H1 (cell line): ENCODE results near the gene OR9A2. TPM values are rescaled to one million over a fixed set of nuclear protein-coding genes. Genes with fewer than 3 reads are reported as not detected.

Source experiments
- CTCF ChIA-PET: fragments of 300-600 bp; sonication (Branson Sonifier 250); formaldehyde crosslinking; loops from one replicate; lab custom pipeline; 2021; ENCODE audit not compliant: partially characterized antibody; lab: Charles Lee
- POLR2A ChIA-PET: fragments of 300-600 bp; sonication (Branson Sonifier 250); formaldehyde crosslinking; loops from one replicate; lab custom pipeline; 2021; ENCODE audit warnings: inconsistent platforms; ENCODE audit not compliant: partially characterized antibody; lab: Charles Lee
- DNase-seq, 2 experiments: peaks; one replicate each; pipeline versions ENCODE4 v3.0.0 to v3.0.0-alpha.2; 2010 to 2022; ENCODE audit warnings: low spot score in 2 of 2, low read depth in 1 of 2, mixed read lengths in 1 of 2
- FAIRE-seq: peaks from 2 replicates; lab custom pipeline; 2011; peaks lifted over from hg19 to GRCh38; lab: Jason Lieb, UNC
- H2AFZ ChIP-seq: 2 replicates; pipeline ENCODE4 v1.8.1; 2012; ENCODE audit warnings: low read length, inconsistent platforms
- H2AK5ac ChIP-seq: 2 replicates; pipeline ENCODE4 v1.6.1; 2013; ENCODE audit warnings: low read depth, low read length
- H2BK120ac ChIP-seq: replicated peaks from 2 replicates; pipeline ENCODE3; 2013; ENCODE audit warnings: low read depth, low read length, inconsistent platforms
- H2BK12ac ChIP-seq: 2 replicates; pipeline ENCODE4 v1.6.1; 2013; ENCODE audit warnings: low read depth, low read length
- H2BK15ac ChIP-seq: 2 replicates; pipeline ENCODE4 v1.6.1; 2013; ENCODE audit warnings: low read length
- H2BK20ac ChIP-seq: 2 replicates; pipeline ENCODE4 v1.6.1; 2013; ENCODE audit warnings: low read length
- H2BK5ac ChIP-seq: 2 replicates; pipeline ENCODE4 v1.6.1; 2013; ENCODE audit warnings: low read depth, low read length
- H3K14ac ChIP-seq: 2 replicates; pipeline ENCODE4 v1.6.1; 2013; ENCODE audit warnings: inconsistent platforms; ENCODE audit not compliant: insufficient read length
- H3K18ac ChIP-seq: 2 replicates; pipeline ENCODE4 v1.6.1; 2013; ENCODE audit warnings: low read length; ENCODE audit errors: extremely low read depth
- H3K23ac ChIP-seq: 2 replicates; pipeline ENCODE4 v1.6.1; 2013; ENCODE audit warnings: inconsistent platforms; ENCODE audit not compliant: insufficient read length
- H3K23me2 ChIP-seq: 2 replicates; pipeline ENCODE4 v1.6.1; 2013; ENCODE audit warnings: low read depth, low read length
- H3K27ac ChIP-seq: 2 replicates; pipeline ENCODE4 v1.6.1; 2011; ENCODE audit warnings: low read depth, low read length, inconsistent platforms
- H3K27me3 ChIP-seq, 4 experiments: replicated peaks in 1 of 4; 1 replicate in 1 of 4; 2 replicates in 3 of 4; pipeline versions ENCODE4 v1.6.1 to v1.8.1; 2011 to 2013; ENCODE audit warnings: low read length in 3 of 4, mild to moderate bottlenecking in 3 of 4, inconsistent platforms in 2 of 4, mixed read lengths in 2 of 4, moderate library complexity in 1 of 4; ENCODE audit not compliant: control insufficient read depth in 3 of 4, insufficient read depth in 3 of 4; ENCODE audit errors: extremely low read depth in 1 of 4
- H3K36me3 ChIP-seq, 4 experiments: 2 replicates each; pipeline versions ENCODE4 v1.6.1 to v1.8.1; 2011 to 2013; ENCODE audit warnings: mild to moderate bottlenecking in 4 of 4, low read length in 3 of 4, moderate library complexity in 2 of 4, control low read depth in 1 of 4, inconsistent platforms in 1 of 4; ENCODE audit not compliant: insufficient read depth in 4 of 4, control insufficient read depth in 2 of 4
- H3K4ac ChIP-seq: replicated peaks from 2 replicates; pipeline ENCODE3; 2013; ENCODE audit warnings: low read length, low read depth, mixed read lengths, inconsistent platforms; ENCODE audit not compliant: insufficient read length
- H3K4me1 ChIP-seq, 4 experiments: replicated peaks in 1 of 4; 1 replicate in 1 of 4; 2 replicates in 3 of 4; pipeline versions ENCODE4 v1.6.1 to v1.8.1; 2011 to 2013; ENCODE audit warnings: low read length in 3 of 4, inconsistent platforms in 2 of 4, mixed read lengths in 1 of 4; ENCODE audit not compliant: insufficient read depth in 4 of 4, control insufficient read depth in 3 of 4
- H3K4me2 ChIP-seq, 2 experiments: 2 replicates each; pipeline versions ENCODE4 v1.6.1 to v1.8.1; 2011 to 2013; ENCODE audit warnings: low read depth in 2 of 2, low read length in 2 of 2, control low read depth in 1 of 2, inconsistent platforms in 1 of 2, mild to moderate bottlenecking in 1 of 2; ENCODE audit not compliant: insufficient read depth in 1 of 2
- H3K4me3 ChIP-seq, 4 experiments: fragments of 200-600, 300-600 bp in 1 of 4; sonication (generic), shearing (Covaris generic), sonication (Bioruptor Twin) in 1 of 4; 2 replicates each; pipeline versions ENCODE4 v1.5.1 to v1.8.1; 2011 to 2016; ENCODE audit warnings: low read length in 4 of 4, low read depth in 3 of 4, control low read depth in 2 of 4, inconsistent platforms in 2 of 4, mild to moderate bottlenecking in 2 of 4, mixed read lengths in 1 of 4, moderate library complexity in 1 of 4; ENCODE audit not compliant: insufficient read depth in 2 of 4; ENCODE audit errors: extremely low read depth in 1 of 4
- H3K56ac ChIP-seq: replicated peaks from 2 replicates; pipeline ENCODE3; 2013; ENCODE audit warnings: low read depth, mild to moderate bottlenecking, mixed read lengths, low read length, inconsistent platforms; ENCODE audit not compliant: insufficient read length
- H3K79me1 ChIP-seq: 2 replicates; pipeline ENCODE4 v1.6.1; 2013; ENCODE audit warnings: low read depth, low read length, control low read depth
- H3K79me2 ChIP-seq, 2 experiments: 2 replicates each; pipeline versions ENCODE4 v1.6.1 to v1.8.1; 2012 to 2013; ENCODE audit warnings: low read length in 2 of 2, mild to moderate bottlenecking in 2 of 2, inconsistent platforms in 1 of 2; ENCODE audit not compliant: insufficient read depth in 2 of 2, control insufficient read depth in 1 of 2
- H3K9ac ChIP-seq, 4 experiments: replicated peaks in 1 of 4; 1 replicate in 1 of 4; 2 replicates in 3 of 4; pipeline versions ENCODE4 v1.6.1 to v1.8.1; 2011 to 2013; ENCODE audit warnings: low read depth in 3 of 4, low read length in 3 of 4, control low read depth in 2 of 4, mild to moderate bottlenecking in 2 of 4, moderate library complexity in 2 of 4, inconsistent platforms in 1 of 4; ENCODE audit errors: extremely low read depth in 1 of 4
- H3K9me3 ChIP-seq, 2 experiments: 2 replicates each; pipeline versions ENCODE4 v1.6.1 to v1.8.1; 2012 to 2013; ENCODE audit warnings: mild to moderate bottlenecking in 2 of 2, moderate library complexity in 2 of 2, control low read depth in 1 of 2, inconsistent platforms in 1 of 2, low read depth in 1 of 2, low read length in 1 of 2, mixed read lengths in 1 of 2; ENCODE audit not compliant: insufficient read depth in 2 of 2
- H4K20me1 ChIP-seq, 2 experiments: replicated peaks in 1 of 2; 2 replicates each; pipeline versions ENCODE3 to v1.8.1; 2011 to 2013; ENCODE audit warnings: inconsistent platforms in 2 of 2, low read length in 2 of 2, mild to moderate bottlenecking in 1 of 2; ENCODE audit not compliant: insufficient read depth in 2 of 2, control insufficient read depth in 1 of 2
- H4K5ac ChIP-seq: 2 replicates; pipeline ENCODE4 v1.6.1; 2013; ENCODE audit warnings: low read length, low read depth, mixed read lengths, inconsistent platforms; ENCODE audit not compliant: insufficient read length
- H4K8ac ChIP-seq: 2 replicates; pipeline ENCODE4 v1.8.0; 2013; ENCODE audit warnings: mild to moderate bottlenecking, moderate library complexity, low read length, inconsistent platforms; ENCODE audit not compliant: insufficient read depth; ENCODE audit errors: extremely low read depth
- H4K91ac ChIP-seq: replicated peaks from 2 replicates; pipeline ENCODE3; 2013; ENCODE audit warnings: low read length, mixed read lengths, inconsistent platforms; ENCODE audit not compliant: insufficient read length
- BCL11A ChIP-seq, 2 experiments: IDR thresholded peaks; one replicate each; pipeline ENCODE4 v1.6.1; 2011; ENCODE audit warnings: low read depth in 2 of 2, low read length in 2 of 2, mild to moderate bottlenecking in 2 of 2
- CHD1 ChIP-seq: IDR thresholded peaks from 2 replicates; pipeline ENCODE4 v1.6.1; 2012; ENCODE audit warnings: low read depth, low read length, improper control_type of control experiment
- NRF1 ChIP-seq: IDR thresholded peaks from 2 replicates; pipeline ENCODE4 v1.6.1; 2011; ENCODE audit warnings: mild to moderate bottlenecking, low read depth, low read length, improper control_type of control experiment
- SAP30 ChIP-seq: fragments of 300-600 bp; sonication (generic); IDR thresholded peaks from 2 replicates; pipeline ENCODE4 v1.7.1; 2012; ENCODE audit warnings: low read length, moderate library complexity, mild to moderate bottlenecking, inconsistent platforms; ENCODE audit not compliant: insufficient read depth, insufficient replicate concordance
- WGBS, 2 experiments: shearing (Covaris generic) in 1 of 2; methylation state at CpG; one replicate each; pipeline versions ENCODE4 v1.1.6 to v1.1.7; 2013 to 2015; ENCODE audit warnings: low lambda C conversion rate in 2 of 2, mixed read lengths in 2 of 2, inconsistent platforms in 1 of 2, low coverage in 1 of 2, missing lambda C conversion rate in 1 of 2; ENCODE audit not compliant: insufficient replicate concordance in 2 of 2, insufficient coverage in 1 of 2, insufficient read length in 1 of 2; ENCODE audit errors: extremely low coverage in 1 of 2, missing lambda C conversion rate in 1 of 2; 5-methylcytosine and 5-hydroxymethylcytosine counted together
- polyA plus RNA-seq, 7 experiments: library from polyadenylated mRNA; depleted of rRNA in 3 of 7; stranded (reverse) in 5 of 7; unstranded in 2 of 7; fragments of >200 nt in 5 of 7; fragments of 200-250 nt in 2 of 7; gene quantifications; 1 replicate in 5 of 7; 2 replicates in 1 of 7; 4 replicates in 1 of 7; pipeline versions ENCODE4 v1.2.1 to v1.2.3, GENCODE V29; 2011 to 2013; ENCODE audit warnings: missing spikeins in 2 of 7, mixed read lengths in 2 of 7
- total RNA-seq: library from RNA; stranded (reverse); fragmentation: NEBNext Ultra II Directional; extraction: Animal tissue kit (Norgen Biotek cat#: 25700); gene quantifications from 2 replicates; pipeline ENCODE4 v1.2.1, GENCODE V29; 2021
- TF ChIP-seq, protein P1 (sequence below): IDR thresholded peaks from 2 replicates; pipeline ENCODE4 v1.6.1; 2012; ENCODE audit warnings: inconsistent platforms
- TF ChIP-seq, protein P2 (sequence below): IDR thresholded peaks from 2 replicates; pipeline ENCODE4 v1.6.1; 2012; ENCODE audit warnings: low read length, inconsistent platforms

The OR9A2 gene
- total and polyA plus RNA-seq, 2 of the 8 experiments (the other 6 are each of a cell fraction or from before 2014, with no cell fraction given): not detected

DNA sequence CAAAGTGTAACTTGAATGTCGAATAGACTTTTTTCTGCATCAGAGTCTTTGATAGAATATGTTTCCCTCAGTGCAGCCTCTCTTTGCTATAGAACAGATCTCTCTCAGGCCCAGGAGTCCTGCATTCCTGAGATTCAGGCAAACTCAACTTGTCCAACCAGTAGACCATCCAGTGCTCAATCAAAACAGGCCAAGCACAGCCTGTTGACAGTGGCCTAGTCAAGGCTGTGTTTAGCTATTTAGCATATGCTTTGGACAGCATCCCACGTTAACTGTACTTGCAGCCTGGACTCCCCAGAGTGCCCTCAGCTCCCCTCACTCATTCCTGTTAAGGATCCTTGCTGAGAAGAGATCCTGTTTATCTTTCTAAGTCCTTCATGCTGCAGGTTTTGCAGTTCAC is 41.5 kb upstream of the OR9A2 start:
- H3K36me3 ChIP-seq: no peaks in the 10 kb centered on the region
- no peaks in the 10 kb centered on the region for H4K20me1 ChIP-seq
- H3K4me3 ChIP-seq: no peak overlapping the region
- no peak for DNase-seq
- CTCF ChIA-PET: interaction anchor here (0.7 to 1.6 kb wide), 5 partner anchors 8 to 188 kb away, joined by 3 to 7 read pairs (median 3); no protein-coding TSS in a partner anchor
- TF ChIP-seq, protein P1, sequence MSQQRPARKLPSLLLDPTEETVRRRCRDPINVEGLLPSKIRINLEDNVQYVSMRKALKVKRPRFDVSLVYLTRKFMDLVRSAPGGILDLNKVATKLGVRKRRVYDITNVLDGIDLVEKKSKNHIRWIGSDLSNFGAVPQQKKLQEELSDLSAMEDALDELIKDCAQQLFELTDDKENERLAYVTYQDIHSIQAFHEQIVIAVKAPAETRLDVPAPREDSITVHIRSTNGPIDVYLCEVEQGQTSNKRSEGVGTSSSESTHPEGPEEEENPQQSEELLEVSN: no peak
- TF ChIP-seq, protein P2, sequence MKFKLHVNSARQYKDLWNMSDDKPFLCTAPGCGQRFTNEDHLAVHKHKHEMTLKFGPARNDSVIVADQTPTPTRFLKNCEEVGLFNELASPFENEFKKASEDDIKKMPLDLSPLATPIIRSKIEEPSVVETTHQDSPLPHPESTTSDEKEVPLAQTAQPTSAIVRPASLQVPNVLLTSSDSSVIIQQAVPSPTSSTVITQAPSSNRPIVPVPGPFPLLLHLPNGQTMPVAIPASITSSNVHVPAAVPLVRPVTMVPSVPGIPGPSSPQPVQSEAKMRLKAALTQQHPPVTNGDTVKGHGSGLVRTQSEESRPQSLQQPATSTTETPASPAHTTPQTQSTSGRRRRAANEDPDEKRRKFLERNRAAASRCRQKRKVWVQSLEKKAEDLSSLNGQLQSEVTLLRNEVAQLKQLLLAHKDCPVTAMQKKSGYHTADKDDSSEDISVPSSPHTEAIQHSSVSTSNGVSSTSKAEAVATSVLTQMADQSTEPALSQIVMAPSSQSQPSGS: no peak
- TF ChIP-seq NRF1 (no peak), SAP30 (no peak), BCL11A (IDR thresholded peaks at IDR 0.05; ENCODE audit: low read depth in 2 of 2, low read length in 2 of 2) (no peak), CHD1 (no peak)
- TF ChIP-seq, all 59 proteins: peak for 0
- Histone ChIP-seq H2BK20ac (no peak overlapping the region), H4K8ac (no peak overlapping the region), H2BK12ac (no peak overlapping the region), H3K9me3 (no peaks in the 10 kb centered on the region), H3K79me2 (no peaks in the 10 kb centered on the region), H3K4me2 (no peak overlapping the region), H3K18ac (no peak overlapping the region), H2BK120ac (no peak overlapping the region), H3K27ac (no peak overlapping the region), H3K27me3 (no peaks in the 10 kb centered on the region), H2AFZ (no peak overlapping the region), H4K5ac (no peak overlapping the region), H3K4me1 (peaks cover 0 to 6% (median under 1%) of the 10 kb centered on the region in 4 experiments; a peak in 2 of 7 replicates), H3K14ac (no peak overlapping the region), H3K56ac (no peak overlapping the region), H3K9ac (no peak overlapping the region), H3K23ac (no peak overlapping the region), H4K91ac (no peak overlapping the region), H3K79me1 (no peaks in the 10 kb centered on the region), H2BK15ac (no peak overlapping the region), H3K23me2 (0 out of 2 replicates have a peak, but pooled peaks cover 2% of the 10 kb centered on the region), H2BK5ac (no peak overlapping the region), H3K4ac (no peak overlapping the region), H2AK5ac (no peak overlapping the region)
- POLR2A ChIA-PET: no interaction called here
- 79% methylated on average over 2 of the region's 2 CpGs; no CpG with 5 or more reads in 1 of the 2 experiments for WGBS, 2 experiments
- no peak for FAIRE-seq
